Esophagus squamous epithelium (tissue), 5 donors: ENCODE data around the gene PSPN. TPM values are rescaled to one million over a fixed set of nuclear protein-coding genes. Genes with fewer than 3 reads are reported as not detected.

Source experiments
- DNase-seq: peaks from one replicate; lab custom pipeline; 2025; lab: John Stamatoyannopoulos, UW
- H3K27ac ChIP-seq, 4 donors: fragments of 200-600 bp; sonication (generic); one replicate each; pipeline ENCODE4 v1.5.1; 2016 to 2019; ENCODE audit warnings: mild to moderate bottlenecking in 1 of 4
- H3K27me3 ChIP-seq, 4 donors: fragments of 200-600 bp; sonication (generic); 1 replicate in 3 of 4; 2 replicates in 1 of 4; pipeline versions ENCODE4 v1.5.1 to v1.6.0; 2017 to 2021; ENCODE audit warnings: antibody characterized with exemption in 1 of 4
- H3K36me3 ChIP-seq, 3 donors: fragments of 200-600 bp; sonication (generic); one replicate each; pipeline ENCODE4 v1.5.1; 2016 to 2019
- H3K4me1 ChIP-seq, 3 donors: fragments of 200-600 bp; sonication (generic); one replicate each; pipeline ENCODE4 v1.5.1; 2017 to 2019
- H3K4me3 ChIP-seq, 4 donors: fragments of 200-600 bp; sonication (generic); 1 replicate in 3 of 4; 2 replicates in 1 of 4; pipeline ENCODE4 v1.5.1; 2016 to 2019; ENCODE audit warnings: mild to moderate bottlenecking in 2 of 4, moderate library complexity in 1 of 4
- H3K9me3 ChIP-seq, 3 donors: fragments of 200-600 bp; sonication (generic); one replicate each; pipeline ENCODE4 v1.5.1; 2016 to 2019
- POLR2A ChIP-seq, 4 donors: fragments of 450-650 bp; IDR thresholded peaks; one replicate each; pipeline ENCODE4 v1.6.1; 2017; ENCODE audit warnings: antibody characterized with exemption in 4 of 4, mild to moderate bottlenecking in 4 of 4, moderate library complexity in 3 of 4
- WGBS, 2 donors: methylation state at CpG; one replicate each; pipeline ENCODE4 v1.1.5; 2018; 5-methylcytosine and 5-hydroxymethylcytosine counted together
- intact Hi-C: fragments of 100-400 bp; cut with DNase I; formaldehyde crosslinking; loops from one replicate; pipeline ENCODE4 v1.15.0; 2022
- total RNA-seq, 4 donors: library from RNA; depleted of rRNA; stranded (reverse); fragments of >200 nt; gene quantifications; one replicate each; pipeline ENCODE4 v1.1.0, GENCODE V29; 2016
- TF ChIP-seq, protein P1 (sequence below), 6 experiments: fragments of 450-650 bp in 4 of 6; fragments of 200-600 bp in 2 of 6; sonication (generic) in 2 of 6; IDR thresholded peaks; one replicate each; pipeline ENCODE4 v1.5.1; 2016 to 2019; ENCODE audit warnings: antibody characterized with exemption in 6 of 6, mild to moderate bottlenecking in 4 of 6, moderate library complexity in 4 of 6
- donor health status: DM: yes; HTN: yes; CAD: no.

Gene PSPN
- total RNA-seq, 4 donors from 2014 or later, result 0.76 to 1.3 (median 1.0) TPM

GRCh38 chr19:6412447-6413091, 36.8 kb upstream of the PSPN start:
- Histone ChIP-seq H3K9me3 (no peaks in the 10 kb centered on the region), H3K27ac (peak overlapping the region in 2 of 4 donors; percentile 3 to 42), H3K4me3 (no peak overlapping the region), H3K36me3 (peaks cover 35 to 45% (median 37%) of the 10 kb centered on the region in 3 donors), H3K27me3 (no peaks in the 10 kb centered on the region), H3K4me1 (peaks cover 0 to 5% (median 0%) of the 10 kb centered on the region in 3 donors)
- TF ChIP-seq, protein P1, sequence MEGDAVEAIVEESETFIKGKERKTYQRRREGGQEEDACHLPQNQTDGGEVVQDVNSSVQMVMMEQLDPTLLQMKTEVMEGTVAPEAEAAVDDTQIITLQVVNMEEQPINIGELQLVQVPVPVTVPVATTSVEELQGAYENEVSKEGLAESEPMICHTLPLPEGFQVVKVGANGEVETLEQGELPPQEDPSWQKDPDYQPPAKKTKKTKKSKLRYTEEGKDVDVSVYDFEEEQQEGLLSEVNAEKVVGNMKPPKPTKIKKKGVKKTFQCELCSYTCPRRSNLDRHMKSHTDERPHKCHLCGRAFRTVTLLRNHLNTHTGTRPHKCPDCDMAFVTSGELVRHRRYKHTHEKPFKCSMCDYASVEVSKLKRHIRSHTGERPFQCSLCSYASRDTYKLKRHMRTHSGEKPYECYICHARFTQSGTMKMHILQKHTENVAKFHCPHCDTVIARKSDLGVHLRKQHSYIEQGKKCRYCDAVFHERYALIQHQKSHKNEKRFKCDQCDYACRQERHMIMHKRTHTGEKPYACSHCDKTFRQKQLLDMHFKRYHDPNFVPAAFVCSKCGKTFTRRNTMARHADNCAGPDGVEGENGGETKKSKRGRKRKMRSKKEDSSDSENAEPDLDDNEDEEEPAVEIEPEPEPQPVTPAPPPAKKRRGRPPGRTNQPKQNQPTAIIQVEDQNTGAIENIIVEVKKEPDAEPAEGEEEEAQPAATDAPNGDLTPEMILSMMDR (IDR thresholded peaks at IDR 0.05), result peak in 4 of 6 experiments; percentile 16 to 50 (median 28)
- no peak for TF ChIP-seq POLR2A (IDR thresholded peaks at IDR 0.05)
- intact Hi-C loops, result no loop called here
- DNase-seq, result no peak
- WGBS, 2 donors, result 17 to 60% methylated on average over 1 of the region's 15 CpGs

DNA sequence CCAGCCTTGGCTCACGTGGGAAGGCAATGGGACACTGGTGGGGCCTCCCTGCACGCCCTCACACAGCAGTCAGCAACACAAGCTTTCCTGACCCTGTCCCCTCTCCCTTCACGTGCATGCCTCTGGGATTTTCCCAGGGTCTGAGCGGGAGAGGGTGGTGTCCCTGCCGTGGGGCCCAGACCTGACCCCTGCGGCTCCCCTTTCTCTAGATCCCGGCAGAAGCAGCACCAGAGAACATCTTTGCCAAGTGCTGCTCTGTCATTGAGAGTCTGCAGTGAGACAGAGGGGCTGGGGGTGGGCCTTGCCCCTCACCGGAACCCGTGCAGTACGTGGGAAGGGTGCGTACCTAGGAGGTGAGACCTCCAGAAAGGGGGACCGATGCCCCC, 36.3 kb upstream of the PSPN start:
- H3K36me3 ChIP-seq, result peaks cover 30 to 40% (median 32%) of the 10 kb centered on the region in 3 donors
- TF ChIP-seq POLR2A (IDR thresholded peaks at IDR 0.05), result no peak
- TF ChIP-seq, protein P1 (IDR thresholded peaks at IDR 0.05), result no peak
- H3K4me3 ChIP-seq, result no peak overlapping the region
- DNase-seq, result no peak
- H3K9me3 ChIP-seq, result no peaks in the 10 kb centered on the region
- no peak overlapping the region for H3K27ac ChIP-seq
- WGBS, 2 donors, result 70 to 80% methylated on average over 2 to 3 of the region's 12 CpGs
- peaks cover 0 to 5% (median 0%) of the 10 kb centered on the region in 3 donors for H3K4me1 ChIP-seq
- intact Hi-C loops, result no loop called here
- H3K27me3 ChIP-seq, result no peaks in the 10 kb centered on the region

GRCh38 chr19:6409346-6409745, 33.6 kb upstream of the PSPN start:
- Histone ChIP-seq H3K27ac (no peak overlapping the region), H3K27me3 (no peaks in the 10 kb centered on the region), H3K4me1 (peaks cover 0 to 5% (median 0%) of the 10 kb centered on the region in 3 donors), H3K36me3 (peaks cover 3 to 12% (median 4%) of the 10 kb centered on the region in 3 donors), H3K4me3 (no peak overlapping the region), H3K9me3 (no peaks in the 10 kb centered on the region)
- TF ChIP-seq, protein P1 (IDR thresholded peaks at IDR 0.05), result no peak
- no peak for TF ChIP-seq POLR2A (IDR thresholded peaks at IDR 0.05)
- DNase-seq, result no peak
- WGBS, 2 donors, result 91 to 97% methylated on average over 6 of the region's 6 CpGs
- intact Hi-C loops, result no loop called here

DNA sequence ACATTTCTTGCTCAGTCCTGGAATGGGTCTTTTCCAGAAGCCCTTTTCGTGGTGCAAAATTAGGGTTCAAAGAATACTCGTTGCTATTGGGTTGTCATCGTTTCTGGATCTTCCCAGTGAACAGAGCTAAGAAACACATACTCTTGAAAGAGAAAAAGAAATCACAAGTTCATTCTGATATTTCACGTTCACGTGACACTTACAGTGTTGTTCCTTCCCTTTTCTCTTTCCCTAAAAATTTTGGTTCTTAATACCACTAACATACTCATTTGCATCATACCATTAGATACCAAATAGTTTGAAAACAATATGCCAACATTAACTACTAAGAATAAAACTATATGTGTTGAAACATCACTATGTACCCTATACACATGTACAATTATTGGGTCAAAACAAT, 30.7 kb upstream of the PSPN start:
- Histone ChIP-seq H3K4me1 (peaks cover 0 to 5% (median 0%) of the 10 kb centered on the region in 3 donors), H3K9me3 (no peaks in the 10 kb centered on the region), H3K27me3 (no peaks in the 10 kb centered on the region), H3K4me3 (no peak overlapping the region), H3K36me3 (no peaks in the 10 kb centered on the region), H3K27ac (no peak overlapping the region)
- intact Hi-C loops, result no loop called here
- WGBS, 2 donors, result 79 to 84% methylated on average over 5 of the region's 5 CpGs
- TF ChIP-seq POLR2A (IDR thresholded peaks at IDR 0.05), result no peak
- TF ChIP-seq, protein P1 (IDR thresholded peaks at IDR 0.05), result no peak
- DNase-seq, result no peak

DNA sequence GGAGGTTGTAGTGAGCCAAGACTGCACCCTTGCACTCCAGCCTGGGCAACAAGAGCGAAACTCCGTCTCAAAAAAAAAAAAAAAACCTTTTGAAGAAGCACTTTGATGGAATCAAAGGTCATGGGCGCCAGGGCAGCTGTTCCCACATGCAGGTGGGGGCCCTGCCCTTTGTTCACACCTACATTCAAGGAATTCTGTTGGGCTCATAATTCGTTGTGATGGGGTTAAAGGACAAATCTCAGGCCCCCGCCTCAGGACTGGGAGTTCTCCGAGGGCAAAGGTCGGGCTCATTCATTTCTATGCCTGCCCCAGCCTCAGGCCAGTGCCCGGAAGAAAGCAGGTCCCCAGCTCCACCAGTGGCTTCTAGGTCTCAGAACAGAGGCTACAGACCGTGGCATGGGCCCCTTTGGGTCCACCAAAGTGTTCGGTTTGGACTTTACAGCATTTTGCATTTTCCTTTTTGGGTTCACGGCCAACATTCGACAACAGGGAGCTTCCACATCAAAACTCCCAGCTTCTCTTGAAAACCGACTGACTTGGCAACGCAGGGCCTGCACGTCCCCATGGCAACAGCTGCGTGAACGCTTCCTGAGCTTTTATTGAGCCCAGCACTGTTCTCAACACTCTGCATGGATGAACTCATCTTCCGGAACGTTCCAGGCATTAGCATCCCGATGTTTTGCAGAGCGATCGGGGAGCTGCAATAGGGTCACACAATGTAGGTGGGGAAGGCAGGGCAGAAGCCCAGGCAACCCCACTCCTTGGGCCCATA, 27.3 kb upstream of the PSPN start:
- no peaks in the 10 kb centered on the region for H3K27me3 ChIP-seq
- H3K36me3 ChIP-seq, result no peaks in the 10 kb centered on the region
- TF ChIP-seq, protein P1 (IDR thresholded peaks at IDR 0.05), result no peak
- no peak overlapping the region for H3K4me3 ChIP-seq
- intact Hi-C loops, result no loop called here
- no peak overlapping the region for H3K27ac ChIP-seq
- 47 to 52% methylated on average over 11 to 20 of the region's 22 CpGs for WGBS, 2 donors
- DNase-seq, result no peak
- H3K9me3 ChIP-seq, result no peaks in the 10 kb centered on the region
- no peaks in the 10 kb centered on the region for H3K4me1 ChIP-seq
